Transverse colon (tissue), 4 donors: ENCODE data around the gene RBFOX1.

ENCODE experiments used
- POLR2A ChIP-seq: fragments of 450-650 bp; IDR thresholded peaks from one replicate; pipeline ENCODE4 v1.6.1; 2016; ENCODE audit warnings: antibody characterized with exemption, mild to moderate bottlenecking, moderate library complexity
- POLR2AphosphoS5 ChIP-seq, 3 donors: sonication (generic); formaldehyde crosslinking; IDR thresholded peaks; one replicate each; pipeline ENCODE4 v1.6.1; 2016; ENCODE audit warnings: antibody characterized with exemption in 3 of 3
- TF ChIP-seq, protein P1 (sequence below), 5 experiments: fragments of 200-600 bp in 3 of 5; fragments of 450-650 bp in 2 of 5; sonication (generic) in 3 of 5; IDR thresholded peaks; 1 replicate in 2 of 5; 2 replicates in 3 of 5; pipeline ENCODE4 v1.5.1; 2016 to 2017; ENCODE audit warnings: antibody characterized with exemption in 5 of 5, inconsistent platforms in 3 of 5, mild to moderate bottlenecking in 2 of 5, moderate library complexity in 1 of 5

DNA sequence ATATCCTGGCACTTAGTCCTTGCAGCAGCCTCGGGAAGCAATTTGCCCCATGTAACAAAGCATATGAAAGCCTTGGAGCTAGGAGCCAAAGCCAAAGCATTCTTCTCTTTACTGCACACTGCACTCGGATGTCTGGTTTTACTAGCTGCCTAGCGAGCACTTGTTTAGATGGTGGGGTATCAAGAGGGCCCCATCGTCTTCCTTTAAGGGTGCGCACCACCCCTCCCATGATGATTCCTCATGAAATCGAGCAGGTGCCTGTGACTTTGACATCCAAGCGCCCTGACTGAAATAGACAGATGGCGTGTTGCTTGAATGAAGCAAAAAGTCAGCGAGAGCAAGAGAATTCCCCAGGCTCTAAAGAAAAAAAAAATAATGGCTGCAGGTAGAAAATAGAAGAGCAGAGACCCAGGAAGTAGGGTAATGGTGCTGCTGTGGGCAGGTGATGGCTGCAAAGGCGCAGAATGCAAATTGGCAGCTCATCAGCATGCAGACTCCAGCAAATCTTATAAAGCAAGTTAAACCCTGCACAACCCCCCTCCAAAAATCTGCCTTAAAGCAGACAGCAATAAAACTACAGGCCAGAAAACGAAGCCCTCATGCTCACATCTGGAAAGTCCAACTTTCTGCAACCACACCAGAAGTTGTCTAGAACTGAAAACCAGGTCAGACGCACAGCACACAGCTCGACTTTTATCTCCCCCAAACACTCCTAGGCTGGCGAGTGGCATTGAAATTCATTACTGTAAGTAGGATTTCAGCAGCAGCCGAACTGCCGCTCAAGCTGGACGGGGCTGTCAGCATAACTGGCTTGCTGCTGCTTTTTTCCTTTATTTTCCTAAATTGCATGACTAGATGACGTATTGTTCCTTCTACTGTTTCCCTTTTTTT is 384.3 kb downstream of the RBFOX1 start:
- TF ChIP-seq POLR2A (no peak), POLR2AphosphoS5 (IDR thresholded peaks at IDR 0.05) (no peak)
- TF ChIP-seq, protein P1, sequence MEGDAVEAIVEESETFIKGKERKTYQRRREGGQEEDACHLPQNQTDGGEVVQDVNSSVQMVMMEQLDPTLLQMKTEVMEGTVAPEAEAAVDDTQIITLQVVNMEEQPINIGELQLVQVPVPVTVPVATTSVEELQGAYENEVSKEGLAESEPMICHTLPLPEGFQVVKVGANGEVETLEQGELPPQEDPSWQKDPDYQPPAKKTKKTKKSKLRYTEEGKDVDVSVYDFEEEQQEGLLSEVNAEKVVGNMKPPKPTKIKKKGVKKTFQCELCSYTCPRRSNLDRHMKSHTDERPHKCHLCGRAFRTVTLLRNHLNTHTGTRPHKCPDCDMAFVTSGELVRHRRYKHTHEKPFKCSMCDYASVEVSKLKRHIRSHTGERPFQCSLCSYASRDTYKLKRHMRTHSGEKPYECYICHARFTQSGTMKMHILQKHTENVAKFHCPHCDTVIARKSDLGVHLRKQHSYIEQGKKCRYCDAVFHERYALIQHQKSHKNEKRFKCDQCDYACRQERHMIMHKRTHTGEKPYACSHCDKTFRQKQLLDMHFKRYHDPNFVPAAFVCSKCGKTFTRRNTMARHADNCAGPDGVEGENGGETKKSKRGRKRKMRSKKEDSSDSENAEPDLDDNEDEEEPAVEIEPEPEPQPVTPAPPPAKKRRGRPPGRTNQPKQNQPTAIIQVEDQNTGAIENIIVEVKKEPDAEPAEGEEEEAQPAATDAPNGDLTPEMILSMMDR (IDR thresholded peaks at IDR 0.05) = no peak
